CD14-positive monocyte (primary cell): ENCODE data around the gene CROCC. TPM values are rescaled to one million over a fixed set of nuclear protein-coding genes. Genes with fewer than 3 reads are reported as not detected.
"Not testable (repeated sequence)": the region's sequence is repeated elsewhere in the genome, so short reads cannot be mapped to it uniquely, and the experiment has no call there.

Source experiments
- DNase-seq, 3 donors: peaks; one replicate each; pipeline ENCODE4 v3.0.0-alpha.2; 2011 to 2022
- H2AFZ ChIP-seq: 2 replicates; pipeline ENCODE4 v1.6.0; 2012; ENCODE audit warnings: mild to moderate bottlenecking, low read depth, low read length, inconsistent platforms; ENCODE audit not compliant: insufficient read depth, poor library complexity, severe bottlenecking
- H3K27ac ChIP-seq, 2 donors: 1 replicate in 1 of 2; 2 replicates in 1 of 2; pipeline ENCODE4 v1.5.1; 2012 to 2013; ENCODE audit warnings: low read length in 2 of 2, control low read depth in 1 of 2, inconsistent platforms in 1 of 2, low read depth in 1 of 2, mild to moderate bottlenecking in 1 of 2
- H3K27me3 ChIP-seq, 2 donors: one replicate each; pipeline versions ENCODE4 v1.6.0 to v1.6.1; 2011 to 2013; ENCODE audit warnings: low read length in 2 of 2; ENCODE audit not compliant: control insufficient read depth in 2 of 2, insufficient read depth in 2 of 2
- H3K36me3 ChIP-seq, 2 donors: replicated peaks in 1 of 2; 1 replicate in 1 of 2; 2 replicates in 1 of 2; pipeline versions ENCODE4 v1.5.1 to v1.6.1; 2012 to 2013; ENCODE audit warnings: low read length in 2 of 2, control low read depth in 1 of 2, inconsistent platforms in 1 of 2, mild to moderate bottlenecking in 1 of 2; ENCODE audit not compliant: insufficient read depth in 2 of 2, control insufficient read depth in 1 of 2
- H3K4me1 ChIP-seq, 2 donors: 1 replicate in 1 of 2; 2 replicates in 1 of 2; pipeline versions ENCODE4 v1.5.1 to v1.6.1; 2012 to 2013; ENCODE audit warnings: low read length in 2 of 2, control low read depth in 1 of 2, inconsistent platforms in 1 of 2, mild to moderate bottlenecking in 1 of 2, moderate library complexity in 1 of 2; ENCODE audit not compliant: insufficient read depth in 2 of 2, control insufficient read depth in 1 of 2
- H3K4me2 ChIP-seq: replicated peaks from 2 replicates; pipeline ENCODE3; 2012; ENCODE audit warnings: low read length, moderate library complexity, mild to moderate bottlenecking; ENCODE audit not compliant: poor library complexity, severe bottlenecking; ENCODE audit errors: extremely low read depth
- H3K4me3 ChIP-seq, 3 experiments: fragments of 200-600 bp in 1 of 3; sonication (generic) in 1 of 3; replicated peaks in 1 of 3; 1 replicate in 2 of 3; 2 replicates in 1 of 3; pipeline ENCODE4 v1.5.1; 2011 to 2013; ENCODE audit warnings: low read length in 3 of 3, mild to moderate bottlenecking in 3 of 3, control low read depth in 2 of 3, low read depth in 2 of 3, inconsistent platforms in 1 of 3, moderate library complexity in 1 of 3
- H3K79me2 ChIP-seq: 2 replicates; pipeline ENCODE4 v1.6.0; 2012; ENCODE audit warnings: mild to moderate bottlenecking, control low read depth, inconsistent platforms, low read length, moderate library complexity; ENCODE audit not compliant: insufficient read depth
- H3K9ac ChIP-seq: 2 replicates; pipeline ENCODE4 v1.6.0; 2017; ENCODE audit warnings: low read length, mild to moderate bottlenecking; ENCODE audit not compliant: insufficient read depth, poor library complexity, severe bottlenecking
- H3K9me3 ChIP-seq, 2 donors: replicated peaks in 1 of 2; 1 replicate in 1 of 2; 2 replicates in 1 of 2; pipeline versions ENCODE4 v1.5.1 to v1.6.1; 2012 to 2013; ENCODE audit warnings: low read length in 2 of 2, control low read depth in 1 of 2; ENCODE audit not compliant: control insufficient read depth in 1 of 2, insufficient read depth in 1 of 2
- H4K20me1 ChIP-seq: 2 replicates; pipeline ENCODE4 v1.6.0; 2012; ENCODE audit warnings: mild to moderate bottlenecking, low read length, control low read depth, moderate library complexity; ENCODE audit not compliant: insufficient read depth
- H3K27ac Mint-ChIP-seq, 7 donors: one replicate each; pipeline ENCODE4 v1.8.0; 2020; ENCODE audit warnings: mild to moderate bottlenecking in 7 of 7, mixed read lengths in 7 of 7, moderate library complexity in 6 of 7, inconsistent platforms in 2 of 7
- H3K27me3 Mint-ChIP-seq, 3 donors: one replicate each; pipeline ENCODE4 v1.8.0; 2021 to 2022; ENCODE audit warnings: low read depth in 3 of 3, mild to moderate bottlenecking in 3 of 3, mixed read lengths in 3 of 3, moderate library complexity in 3 of 3, inconsistent platforms in 1 of 3
- H3K36me3 Mint-ChIP-seq, 2 donors: one replicate each; pipeline ENCODE4 v1.8.0; 2020; ENCODE audit warnings: mixed read lengths in 2 of 2, inconsistent platforms in 1 of 2, mild to moderate bottlenecking in 1 of 2
- H3K4me1 Mint-ChIP-seq: one replicate; pipeline ENCODE4 v1.8.0; 2020; ENCODE audit warnings: mild to moderate bottlenecking, mixed read lengths
- H3K4me3 Mint-ChIP-seq, 2 donors: one replicate each; pipeline ENCODE4 v1.8.0; 2020; ENCODE audit warnings: mild to moderate bottlenecking in 2 of 2, mixed read lengths in 2 of 2, moderate library complexity in 1 of 2
- H3K9me3 Mint-ChIP-seq, 7 donors: one replicate each; pipeline ENCODE4 v1.8.0; 2020 to 2022; ENCODE audit warnings: mixed read lengths in 7 of 7, mild to moderate bottlenecking in 6 of 7, moderate library complexity in 6 of 7, inconsistent platforms in 2 of 7
- WGBS: methylation state at CpG from one replicate; pipeline ENCODE4 v1.1.5; 2013; ENCODE audit warnings: missing lambda C conversion rate; ENCODE audit not compliant: insufficient coverage; 5-methylcytosine and 5-hydroxymethylcytosine counted together
- intact Hi-C, 2 donors: fragments of 100-400 bp; cut with micrococcal nuclease; formaldehyde crosslinking; loops; one replicate each; pipeline versions ENCODE4 v1.15.0 to v1.15.1; 2023
- polyA plus RNA-seq, 3 donors: library from polyadenylated mRNA; depleted of rRNA in 1 of 3; unstranded in 2 of 3; stranded (reverse) in 1 of 3; fragments of 300-500 nt in 2 of 3; fragments of >200 nt in 1 of 3; fragmentation: Illumina TruSeq in 2 of 3; gene quantifications; 1 replicate in 2 of 3; 2 replicates in 1 of 3; pipeline ENCODE4 v1.2.3, GENCODE V29; 2012 to 2021
- TF ChIP-seq, protein P1 (sequence below): fragments of 200-600 bp; IDR thresholded peaks from one replicate; pipeline ENCODE4 v1.8.0; 2022; ENCODE audit warnings: antibody characterized with exemption, mild to moderate bottlenecking

CROCC gene
- polyA plus RNA-seq, 3 donors: 0.21 to 46.1 (median 0.69) TPM

DNA sequence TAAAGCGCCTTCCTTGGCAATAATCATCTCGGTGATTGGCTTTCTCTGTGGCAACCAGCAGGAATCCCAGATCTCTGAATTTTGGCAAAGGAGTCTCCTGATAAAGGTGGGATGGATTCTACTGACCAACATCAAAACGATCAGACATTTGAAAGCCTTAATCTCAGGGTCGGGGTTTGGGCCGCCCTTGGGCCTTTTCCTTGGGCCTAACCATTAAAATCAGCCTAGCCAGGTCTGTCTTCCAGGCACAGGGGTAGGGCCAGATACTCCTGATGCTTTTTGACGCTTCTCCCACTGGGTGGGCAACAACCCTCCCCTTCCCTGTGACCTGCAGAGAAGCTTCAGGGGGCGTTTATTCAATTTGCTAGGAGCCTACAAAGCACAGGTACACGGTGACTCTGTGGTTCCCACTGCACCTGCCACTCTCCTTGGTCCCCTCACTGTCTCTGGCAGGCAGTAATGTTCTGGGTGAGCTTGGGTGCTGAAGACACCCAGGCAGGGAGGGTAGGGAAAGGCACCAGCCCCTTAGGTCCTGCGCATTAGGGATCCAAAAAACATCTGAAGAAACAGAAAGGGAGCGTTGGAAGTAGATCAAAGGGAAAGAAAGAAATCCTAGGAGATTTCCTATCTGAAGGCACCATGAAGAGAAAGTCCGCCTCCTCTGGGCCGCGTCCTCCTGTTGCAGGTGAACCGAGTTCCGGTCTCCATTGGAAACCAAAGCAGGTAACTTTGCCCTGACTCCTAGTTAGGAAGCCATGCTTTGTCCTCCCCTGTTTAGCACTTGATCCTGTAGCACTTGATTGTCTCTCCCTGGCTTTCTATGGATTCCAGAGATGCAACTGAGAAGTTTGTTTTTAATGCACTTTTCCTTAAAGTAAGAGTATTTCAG, 13.6 kb upstream of the CROCC start:
- no peaks in the 10 kb centered on the region for H3K36me3 Mint-ChIP-seq

DNA sequence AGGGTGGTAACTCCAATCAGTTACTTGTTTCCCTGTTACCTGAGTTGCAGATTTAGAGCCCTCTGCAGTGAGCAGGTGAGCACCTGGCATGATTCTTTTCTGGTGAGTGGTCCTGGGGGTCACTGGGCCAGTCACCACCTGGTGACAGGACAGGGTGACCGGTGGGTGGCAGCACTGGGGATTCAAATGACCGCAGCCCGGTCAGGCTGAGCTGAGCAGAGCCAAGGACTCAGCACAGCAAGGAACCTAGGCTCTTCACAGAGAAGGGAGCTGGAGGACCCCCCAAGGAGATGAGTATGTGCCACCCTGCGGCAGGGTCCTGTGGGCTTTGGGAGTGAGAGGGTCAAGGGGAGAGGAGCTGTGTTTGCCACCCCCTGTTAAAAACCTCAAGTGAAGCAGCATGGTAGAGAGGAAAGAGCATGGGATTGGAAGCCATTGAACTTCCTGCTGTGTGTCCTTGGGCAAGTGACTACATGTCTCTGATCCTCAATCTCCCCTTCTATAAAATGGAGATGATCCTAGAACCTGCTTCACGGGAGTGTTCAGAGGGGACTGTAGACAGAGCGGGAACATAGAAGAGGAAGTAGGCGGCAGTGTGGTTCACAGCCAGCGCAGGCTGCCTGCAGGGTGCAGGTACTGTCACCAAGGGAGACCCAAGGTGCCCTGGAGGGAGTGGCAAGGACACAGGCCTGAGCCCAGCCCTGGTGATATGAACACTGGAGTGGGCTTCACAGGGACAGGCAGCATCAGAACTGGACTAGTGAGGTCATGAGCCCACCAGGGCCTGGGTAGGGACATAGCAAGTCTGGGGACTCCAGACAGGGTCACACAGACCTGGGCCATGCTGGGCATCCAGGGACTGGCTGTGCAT, 9.6 kb upstream of the CROCC start:
- peak overlapping the region; percentile 22 for H3K4me2 ChIP-seq
- peak in 1 of 3 donors; percentile 41 for DNase-seq
- H4K20me1 ChIP-seq, H2AFZ ChIP-seq, H3K9me3 Mint-ChIP-seq, H3K79me2 ChIP-seq, H3K9me3 ChIP-seq, H3K9ac ChIP-seq, H3K36me3 ChIP-seq, H3K36me3 Mint-ChIP-seq, intact Hi-C loops, H3K27me3 ChIP-seq: not testable (repeated sequence)
- Mint-ChIP-seq H3K4me3 (peak overlapping the region in 1 of 2 donors; percentile 48), H3K4me1 (peaks cover 37% of the 10 kb centered on the region), H3K27me3 (peaks cover 12 to 15% (median 14%) of the 10 kb centered on the region in 3 donors), H3K27ac (peak overlapping the region in 3 of 7 donors; percentile 18 to 89 (median 70))
- H3K27ac ChIP-seq: peak overlapping the region in 1 of 2 donors; percentile 60
- 54% methylated on average over 8 of the region's 8 CpGs for WGBS
- H3K4me3 ChIP-seq: peak overlapping the region in 1 of 3 experiments; percentile 83
- H3K4me1 ChIP-seq: peaks cover 26 to 43% of the 10 kb centered on the region in 2 donors

More for the DNA sequence above, 13.6 kb upstream of the CROCC start:
- Histone ChIP-seq H2AFZ (no peak overlapping the region), H3K4me1 (peaks cover 35 to 53% of the 10 kb centered on the region in 2 donors), H3K79me2 (no peaks in the 10 kb centered on the region), H4K20me1 (no peaks in the 10 kb centered on the region), H3K9me3 (peaks cover 0 to 3% of the 10 kb centered on the region in 2 donors), H3K4me2 (no peak overlapping the region), H3K27me3 (no peaks in the 10 kb centered on the region), H3K36me3 (no peaks in the 10 kb centered on the region), H3K9ac (no peak overlapping the region), H3K4me3 (no peak overlapping the region), H3K27ac (no peak overlapping the region)
- Mint-ChIP-seq H3K4me1 (peaks cover 26% of the 10 kb centered on the region), H3K4me3 (no peak overlapping the region), H3K9me3 (peaks cover 0 to 3% (median 0%) of the 10 kb centered on the region in 7 donors), H3K27me3 (peaks cover 0 to 6% (median 2%) of the 10 kb centered on the region in 3 donors), H3K27ac (peak overlapping the region in 2 of 7 donors; percentile 33 to 58)
- intact Hi-C loops: loop anchor here in 1 of 2 donors (10.0 kb wide), 1 partner anchor 263 kb away; no protein-coding TSS in a partner anchor
- no peak for DNase-seq
- TF ChIP-seq, protein P1, sequence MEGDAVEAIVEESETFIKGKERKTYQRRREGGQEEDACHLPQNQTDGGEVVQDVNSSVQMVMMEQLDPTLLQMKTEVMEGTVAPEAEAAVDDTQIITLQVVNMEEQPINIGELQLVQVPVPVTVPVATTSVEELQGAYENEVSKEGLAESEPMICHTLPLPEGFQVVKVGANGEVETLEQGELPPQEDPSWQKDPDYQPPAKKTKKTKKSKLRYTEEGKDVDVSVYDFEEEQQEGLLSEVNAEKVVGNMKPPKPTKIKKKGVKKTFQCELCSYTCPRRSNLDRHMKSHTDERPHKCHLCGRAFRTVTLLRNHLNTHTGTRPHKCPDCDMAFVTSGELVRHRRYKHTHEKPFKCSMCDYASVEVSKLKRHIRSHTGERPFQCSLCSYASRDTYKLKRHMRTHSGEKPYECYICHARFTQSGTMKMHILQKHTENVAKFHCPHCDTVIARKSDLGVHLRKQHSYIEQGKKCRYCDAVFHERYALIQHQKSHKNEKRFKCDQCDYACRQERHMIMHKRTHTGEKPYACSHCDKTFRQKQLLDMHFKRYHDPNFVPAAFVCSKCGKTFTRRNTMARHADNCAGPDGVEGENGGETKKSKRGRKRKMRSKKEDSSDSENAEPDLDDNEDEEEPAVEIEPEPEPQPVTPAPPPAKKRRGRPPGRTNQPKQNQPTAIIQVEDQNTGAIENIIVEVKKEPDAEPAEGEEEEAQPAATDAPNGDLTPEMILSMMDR: no peak
- WGBS: 92% methylated on average over 13 of the region's 15 CpGs

GRCh38 chr1:16912742-16913141, 9.0 kb upstream of the CROCC start:
- H3K27me3 ChIP-seq, H3K36me3 ChIP-seq, H3K9me3 Mint-ChIP-seq, intact Hi-C loops, H3K9ac ChIP-seq, H2AFZ ChIP-seq, H3K36me3 Mint-ChIP-seq, H4K20me1 ChIP-seq, H3K79me2 ChIP-seq, H3K9me3 ChIP-seq: not testable (repeated sequence)
- DNase-seq: peak in 2 of 3 donors; percentile 58 to 67
- peaks cover 37% of the 10 kb centered on the region for H3K4me1 Mint-ChIP-seq
- peak overlapping the region; percentile 22 for H3K4me2 ChIP-seq
- peak overlapping the region; percentile 76 to 85 for H3K4me3 Mint-ChIP-seq
- H3K27ac Mint-ChIP-seq: peak overlapping the region; percentile 64 to 90 (median 86)
- H3K27me3 Mint-ChIP-seq: peaks cover 11 to 15% (median 14%) of the 10 kb centered on the region in 3 donors
- peak overlapping the region; percentile 13 to 60 for H3K27ac ChIP-seq
- H3K4me3 ChIP-seq: peak overlapping the region in 1 of 3 experiments; percentile 83
- H3K4me1 ChIP-seq: peaks cover 26 to 40% of the 10 kb centered on the region in 2 donors
- 8% methylated on average over 8 of the region's 8 CpGs for WGBS
